Fibroblast of the aortic adventitia (primary cell): ENCODE results near the gene ZFHX3. TPM values are rescaled to one million over a fixed set of nuclear protein-coding genes. Genes with fewer than 3 reads are reported as not detected.

Experiments
- DNase-seq: peaks from one replicate; pipeline ENCODE4 v3.0.0-alpha.2; 2010; ENCODE audit warnings: low read depth
- H3K4me3 ChIP-seq: 2 replicates; pipeline ENCODE4 v1.5.1; 2011; ENCODE audit warnings: low read depth, mild to moderate bottlenecking, control low read depth, low read length, moderate library complexity
- CTCF ChIP-seq: IDR thresholded peaks from 2 replicates; pipeline ENCODE4 v1.5.1; 2011; ENCODE audit warnings: mild to moderate bottlenecking, low read length, control low read depth, inconsistent platforms; ENCODE audit not compliant: insufficient read depth
- total RNA-seq: library from RNA; depleted of rRNA; stranded (reverse); fragments of >200 nt; gene quantifications from 2 replicates; pipeline ENCODE4 v1.2.3, GENCODE V29; 2012; ENCODE audit warnings: low replicate concordance

Gene ZFHX3
- total RNA-seq, 1 donor: 8.1 TPM

GRCh38 chr16:72878301-72879269 lies 169.3 kb downstream of the ZFHX3 start:
- no peak overlapping the region for H3K4me3 ChIP-seq
- TF ChIP-seq CTCF: no peak
- peak; percentile 60 for DNase-seq

GRCh38 chr16:72877374-72878028 lies 170.4 kb downstream of the ZFHX3 start:
- peak; percentile 31 for DNase-seq
- TF ChIP-seq CTCF: no peak
- no peak overlapping the region for H3K4me3 ChIP-seq

DNA sequence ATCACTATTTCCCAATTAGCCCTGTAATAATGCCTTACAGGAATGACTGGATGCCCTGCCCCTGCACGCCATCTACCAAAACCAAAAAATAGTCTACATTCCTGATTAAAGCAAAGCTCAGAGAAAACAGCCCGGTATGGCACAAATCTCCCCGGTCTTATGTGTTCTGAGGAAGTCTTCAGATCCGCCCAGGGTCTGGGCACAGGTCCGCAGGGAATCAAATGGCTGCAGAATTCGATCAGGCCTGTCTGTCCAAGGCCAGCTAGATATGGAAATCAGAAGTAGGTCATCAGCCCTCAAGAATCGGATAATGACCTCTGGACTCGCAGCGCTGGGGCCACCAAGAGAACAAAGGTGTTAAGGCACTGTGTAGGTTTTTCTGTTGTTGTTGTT lies 171.0 kb downstream of the ZFHX3 start:
- H3K4me3 ChIP-seq: no peak overlapping the region
- DNase-seq: no peak
- TF ChIP-seq CTCF: no peak

GRCh38 chr16:72876221-72876620 lies 171.7 kb downstream of the ZFHX3 start:
- no peak for TF ChIP-seq CTCF
- no peak overlapping the region for H3K4me3 ChIP-seq
- DNase-seq: peak; percentile 72

- DNase-seq: no peak
- H3K4me3 ChIP-seq: no peak overlapping the region
- TF ChIP-seq CTCF: no peak
These were observed 172.5 kb downstream of the ZFHX3 start for GRCh38 chr16:72875291-72876031.

DNA sequence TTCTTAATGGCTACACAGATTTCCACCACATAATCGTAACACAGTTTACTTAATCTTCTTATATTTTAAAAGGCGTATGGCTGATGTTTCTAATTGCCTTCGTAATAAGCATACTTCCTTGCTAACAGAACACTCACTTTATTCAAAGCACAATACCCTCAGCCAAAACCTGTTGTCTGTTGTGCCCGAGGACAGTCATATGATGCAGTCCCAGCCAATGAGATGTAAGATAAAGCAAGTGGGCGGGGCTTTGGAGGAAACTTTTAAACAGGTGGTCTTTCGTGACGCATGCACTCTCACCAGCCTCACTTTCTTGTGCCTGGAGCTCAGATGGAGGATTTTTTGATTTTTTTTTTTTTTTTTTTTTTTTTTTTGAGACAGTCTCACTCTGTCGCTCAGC lies 174.1 kb downstream of the ZFHX3 start:
- no peak for TF ChIP-seq CTCF
- DNase-seq: no peak

More for the DNA sequence above, 174.1 kb downstream of the ZFHX3 start:
- H3K4me3 ChIP-seq: no peak overlapping the region
